ENCODE data around the gene PDE8A. TPM values are rescaled to one million over a fixed set of nuclear protein-coding genes. Genes with fewer than 3 reads are reported as not detected.

The PDE8A gene
- total and polyA plus RNA-seq, 2 donors (not counting 1 experiment from before 2014, with no cell fraction given) = 17.4 to 51.1 TPM

DNA sequence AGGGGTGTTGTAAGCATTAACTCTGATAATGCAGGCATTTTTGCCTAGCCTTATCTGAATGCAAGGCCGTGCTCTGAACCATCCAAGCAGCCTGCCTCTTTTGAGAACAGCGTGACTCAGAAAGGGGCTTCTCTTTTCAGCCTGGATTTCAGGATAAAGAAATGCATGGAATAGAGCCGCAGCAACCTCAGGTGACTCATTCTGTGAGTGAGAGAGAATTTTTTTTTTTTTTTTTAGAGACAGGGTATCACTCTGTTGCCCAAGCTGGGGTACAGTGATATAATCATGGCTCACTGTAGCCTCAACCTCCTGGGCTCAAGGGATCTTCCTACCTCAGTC is 20.6 kb upstream of the PDE8A start:
- intact Hi-C loops (cut with micrococcal nuclease) = no loop called here
- CTCF ChIA-PET = no interaction called here
- H3K36me3 ChIP-seq (replicated peaks in 1 of 2; ENCODE audit: control extremely low read depth in 1 of 2, control insufficient read depth in 1 of 2, extremely low read depth in 1 of 2, insufficient read depth in 2 of 2, low read length in 1 of 2) = no peaks in the 10 kb centered on the region
- no peak overlapping the region for H3K9ac ChIP-seq (ENCODE audit: low read length)
- H3K27ac Mint-ChIP-seq = no peak overlapping the region
- ATAC-seq (ENCODE audit: low read depth) = no peak
- no peak for DNase-seq
- peaks cover 0 to 5% (median 4%) of the 10 kb centered on the region in 3 donors for H3K9me3 ChIP-seq (ENCODE audit: control extremely low read depth in 1 of 3, control insufficient read depth in 2 of 3, insufficient read depth in 1 of 3, low read length in 2 of 3)
- WGBS (ENCODE audit: insufficient coverage) = 92% methylated on average over 3 of the region's 3 CpGs
- TF ChIP-seq EZH2 (IDR thresholded peaks at IDR 0.05; ENCODE audit: borderline replicate concordance, insufficient read depth, low read depth, low read length, poor library complexity, severe bottlenecking) = no peak
- TF ChIP-seq, protein P1, sequence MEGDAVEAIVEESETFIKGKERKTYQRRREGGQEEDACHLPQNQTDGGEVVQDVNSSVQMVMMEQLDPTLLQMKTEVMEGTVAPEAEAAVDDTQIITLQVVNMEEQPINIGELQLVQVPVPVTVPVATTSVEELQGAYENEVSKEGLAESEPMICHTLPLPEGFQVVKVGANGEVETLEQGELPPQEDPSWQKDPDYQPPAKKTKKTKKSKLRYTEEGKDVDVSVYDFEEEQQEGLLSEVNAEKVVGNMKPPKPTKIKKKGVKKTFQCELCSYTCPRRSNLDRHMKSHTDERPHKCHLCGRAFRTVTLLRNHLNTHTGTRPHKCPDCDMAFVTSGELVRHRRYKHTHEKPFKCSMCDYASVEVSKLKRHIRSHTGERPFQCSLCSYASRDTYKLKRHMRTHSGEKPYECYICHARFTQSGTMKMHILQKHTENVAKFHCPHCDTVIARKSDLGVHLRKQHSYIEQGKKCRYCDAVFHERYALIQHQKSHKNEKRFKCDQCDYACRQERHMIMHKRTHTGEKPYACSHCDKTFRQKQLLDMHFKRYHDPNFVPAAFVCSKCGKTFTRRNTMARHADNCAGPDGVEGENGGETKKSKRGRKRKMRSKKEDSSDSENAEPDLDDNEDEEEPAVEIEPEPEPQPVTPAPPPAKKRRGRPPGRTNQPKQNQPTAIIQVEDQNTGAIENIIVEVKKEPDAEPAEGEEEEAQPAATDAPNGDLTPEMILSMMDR (IDR thresholded peaks at IDR 0.05) = no peak
- H3K4me1 Mint-ChIP-seq = peaks cover 5% of the 10 kb centered on the region
- POLR2A ChIA-PET = no interaction called here
- H3K9me3 Mint-ChIP-seq (ENCODE audit: insufficient read depth) = no peaks in the 10 kb centered on the region
- no peak overlapping the region for H3K27ac ChIP-seq (ENCODE audit: low read length in 2 of 2)
- H3K4me2 ChIP-seq (replicated peaks; ENCODE audit: low read depth, low read length, poor library complexity, severe bottlenecking) = no peak overlapping the region
- no peaks in the 10 kb centered on the region for H3K4me1 ChIP-seq (ENCODE audit: control insufficient read depth in 2 of 2, insufficient read depth in 2 of 2, low read length in 2 of 2)
- H3K27me3 Mint-ChIP-seq = peaks cover 30% of the 10 kb centered on the region
- H3K79me2 ChIP-seq (ENCODE audit: control insufficient read depth, insufficient read depth, low read length) = no peaks in the 10 kb centered on the region
- H3K4me3 ChIP-seq (ENCODE audit: control extremely low read depth in 1 of 5, extremely low read depth in 1 of 5, insufficient read depth in 1 of 5, low read depth in 2 of 5, low read length in 4 of 5) = no peak overlapping the region
- peaks cover 0 to 8% (median 0%) of the 10 kb centered on the region in 4 experiments for H3K27me3 ChIP-seq (replicated peaks in 1 of 4; ENCODE audit: control extremely low read depth in 1 of 4, control insufficient read depth in 3 of 4, insufficient read depth in 4 of 4, low read length in 3 of 4)
- H2AFZ ChIP-seq (ENCODE audit: insufficient read depth, low read depth, low read length, poor library complexity, severe bottlenecking) = no peak overlapping the region
- H3K4me3 Mint-ChIP-seq = no peak overlapping the region
- no peaks in the 10 kb centered on the region for H4K20me1 ChIP-seq (ENCODE audit: control insufficient read depth, insufficient read depth, low read length, poor library complexity, severe bottlenecking)

DNA sequence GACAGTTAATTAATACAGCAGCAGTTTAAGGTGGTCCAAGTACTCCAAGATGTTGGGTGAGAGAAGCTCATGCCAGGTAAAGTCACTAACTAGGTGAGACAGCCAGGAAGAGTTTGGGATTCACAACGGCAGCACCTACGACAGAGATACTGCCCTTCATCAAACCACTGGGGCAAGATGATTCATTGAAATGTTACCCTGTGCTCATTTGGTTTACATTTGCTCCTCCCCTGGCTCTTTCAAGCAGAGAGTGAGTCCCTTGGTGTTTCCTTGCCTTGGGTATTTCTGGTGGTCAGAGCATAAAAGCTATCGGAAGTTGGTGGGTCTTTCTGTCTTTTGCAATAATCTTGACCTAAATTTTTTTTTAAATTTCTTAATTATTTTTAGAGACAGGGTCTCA is 19.9 kb upstream of the PDE8A start:
- H3K4me3 Mint-ChIP-seq = no peak overlapping the region
- Histone ChIP-seq H3K79me2 (ENCODE audit: control insufficient read depth, insufficient read depth, low read length) (no peaks in the 10 kb centered on the region), H4K20me1 (ENCODE audit: control insufficient read depth, insufficient read depth, low read length, poor library complexity, severe bottlenecking) (no peaks in the 10 kb centered on the region), H3K9ac (ENCODE audit: low read length) (no peak overlapping the region), H3K4me3 (ENCODE audit: control extremely low read depth in 1 of 5, extremely low read depth in 1 of 5, insufficient read depth in 1 of 5, low read depth in 2 of 5, low read length in 4 of 5) (no peak overlapping the region), H3K27ac (ENCODE audit: low read length in 2 of 2) (no peak overlapping the region), H3K9me3 (ENCODE audit: control extremely low read depth in 1 of 3, control insufficient read depth in 2 of 3, insufficient read depth in 1 of 3, low read length in 2 of 3) (peaks cover 0 to 5% (median 4%) of the 10 kb centered on the region in 3 donors), H3K4me2 (replicated peaks; ENCODE audit: low read depth, low read length, poor library complexity, severe bottlenecking) (no peak overlapping the region), H3K4me1 (ENCODE audit: control insufficient read depth in 2 of 2, insufficient read depth in 2 of 2, low read length in 2 of 2) (no peaks in the 10 kb centered on the region), H3K36me3 (replicated peaks in 1 of 2; ENCODE audit: control extremely low read depth in 1 of 2, control insufficient read depth in 1 of 2, extremely low read depth in 1 of 2, insufficient read depth in 2 of 2, low read length in 1 of 2) (no peaks in the 10 kb centered on the region), H2AFZ (ENCODE audit: insufficient read depth, low read depth, low read length, poor library complexity, severe bottlenecking) (no peak overlapping the region), H3K27me3 (replicated peaks in 1 of 4; ENCODE audit: control extremely low read depth in 1 of 4, control insufficient read depth in 3 of 4, insufficient read depth in 4 of 4, low read length in 3 of 4) (peaks cover 0 to 8% (median 0%) of the 10 kb centered on the region in 4 experiments)
- no peak for TF ChIP-seq EZH2 (IDR thresholded peaks at IDR 0.05; ENCODE audit: borderline replicate concordance, insufficient read depth, low read depth, low read length, poor library complexity, severe bottlenecking)
- WGBS (ENCODE audit: insufficient coverage) = 100% methylated on average over 2 of the region's 3 CpGs
- ATAC-seq (ENCODE audit: low read depth) (no peak), DNase-seq (no peak)
- ChIA-PET POLR2A (no interaction called here), CTCF (no interaction called here)
- H3K27me3 Mint-ChIP-seq = peaks cover 28% of the 10 kb centered on the region
- no peak overlapping the region for H3K27ac Mint-ChIP-seq
- no peaks in the 10 kb centered on the region for H3K9me3 Mint-ChIP-seq (ENCODE audit: insufficient read depth)
- intact Hi-C loops (cut with micrococcal nuclease) = no loop called here
- peaks cover 4% of the 10 kb centered on the region for H3K4me1 Mint-ChIP-seq

Measured in B cell (primary cell).